RWPE1 (cell line): ENCODE measurements around the gene TCF15.

Experiments used
- CTCF ChIA-PET: fragments of 350-600 bp; sonication (Branson Sonifier 250); formaldehyde crosslinking; extraction: SDS; loops from one replicate; lab custom pipeline; 2021; lab: Yijun Ruan, JAX
- POLR2A ChIA-PET: fragments of 400-600 bp; formaldehyde crosslinking; extraction: SDS; loops from one replicate; lab custom pipeline; 2020; ENCODE audit warnings: antibody characterized with exemption; ENCODE audit not compliant: low non-redundant PET; lab: Yijun Ruan, JAX
- DNase-seq: peaks from one replicate; pipeline ENCODE4 v3.0.0; 2012; ENCODE audit warnings: low spot score
- H3K27ac ChIP-seq: fragments of 450-650 bp; 2 replicates; pipeline ENCODE4 v1.5.1; 2017
- CTCF ChIP-seq: fragments of 450-650 bp; conservative IDR thresholded peaks from 2 replicates; pipeline ENCODE4 v1.5.1; 2017; ENCODE audit warnings: low read depth, mild to moderate bottlenecking

The TCF15 gene

DNA sequence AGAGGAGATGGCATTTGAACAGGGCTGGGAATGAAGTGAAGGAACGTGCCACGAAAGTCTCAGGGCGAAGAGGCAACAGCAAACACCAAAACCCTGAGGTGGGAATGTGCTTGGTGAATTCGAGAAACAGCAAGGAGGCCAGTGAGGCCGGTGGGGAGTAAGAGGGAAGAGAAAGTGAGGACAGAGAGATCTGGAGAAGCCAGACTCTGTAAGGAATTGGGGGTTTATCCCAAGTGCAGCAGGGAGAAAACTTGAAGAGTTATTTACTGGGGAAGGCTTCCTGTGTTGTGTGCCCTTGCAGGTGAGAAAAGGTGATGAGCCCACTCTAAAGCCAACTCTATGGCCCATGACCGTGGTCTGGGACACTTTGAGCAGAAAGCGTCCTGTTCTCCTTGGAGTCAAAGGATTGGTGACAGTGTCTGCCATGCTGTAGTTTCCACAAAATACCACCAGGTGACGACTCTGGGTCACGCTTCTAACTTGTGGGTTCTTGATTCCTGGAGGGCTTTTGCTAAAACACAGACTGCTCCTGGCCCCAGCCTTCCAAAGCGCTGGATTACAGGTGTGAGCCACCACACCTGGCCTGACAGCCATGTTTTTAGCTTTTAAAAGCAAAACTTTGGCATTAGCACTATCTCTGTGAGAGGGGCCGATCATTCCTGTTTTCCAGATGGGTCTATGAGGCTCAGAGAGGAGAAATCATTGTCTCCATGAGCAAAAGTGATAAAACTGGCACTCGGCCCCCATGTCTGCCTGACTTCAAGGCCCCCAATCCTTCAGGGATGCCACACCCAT, 48.5 kb downstream of the TCF15 start:
- TF ChIP-seq CTCF: peak; percentile 98
- POLR2A ChIA-PET: no interaction called here
- DNase-seq: peak; percentile 74
- no peak overlapping the region for H3K27ac ChIP-seq
- CTCF ChIA-PET: interaction anchor here (0.5 to 2.8 kb wide), 13 partner anchors 11 to 207 kb away, joined by 3 to 35 read pairs (median 4); partner anchors contain the start of gene SLC52A3

GRCh38 chr20:560680-561079, 49.4 kb downstream of the TCF15 start:
- no peak for DNase-seq
- TF ChIP-seq CTCF: no peak
- ChIA-PET CTCF (interaction anchor here (0.6 to 2.8 kb wide), 6 partner anchors 85 to 208 kb away, joined by 3 to 35 read pairs (median 4); partner anchors contain the start of gene SLC52A3), POLR2A (no interaction called here)
- no peak overlapping the region for H3K27ac ChIP-seq

GRCh38 chr20:558117-558516, 52.0 kb downstream of the TCF15 start:
- CTCF ChIA-PET: interaction anchor here (0.8 to 1.7 kb wide), 2 partner anchors 83 to 87 kb away, joined by 3 to 5 read pairs; no protein-coding TSS in a partner anchor
- POLR2A ChIA-PET: no interaction called here
- H3K27ac ChIP-seq: no peak overlapping the region
- no peak for TF ChIP-seq CTCF
- no peak for DNase-seq

DNA sequence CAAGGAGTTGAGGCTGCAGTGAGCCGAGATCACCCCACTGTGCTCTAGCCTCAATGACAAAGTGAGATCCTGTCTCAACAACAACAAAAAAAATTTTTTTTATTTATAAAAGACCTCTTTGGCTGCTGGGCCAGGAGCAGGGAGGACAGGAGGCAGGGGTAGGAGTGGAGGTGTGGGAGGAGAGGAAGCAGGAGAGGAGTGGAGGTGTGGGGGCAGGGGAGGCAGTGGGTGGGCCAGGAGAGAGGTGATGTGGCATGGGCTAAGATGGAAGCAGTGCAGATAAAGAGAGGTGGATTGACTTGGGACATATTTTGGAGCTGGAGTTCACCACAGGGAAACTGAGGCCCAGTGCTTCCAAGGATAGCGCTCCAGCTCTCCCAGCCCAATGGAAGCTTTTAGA, 53.1 kb downstream of the TCF15 start:
- no peak for DNase-seq
- H3K27ac ChIP-seq: no peak overlapping the region
- CTCF ChIA-PET: interaction anchor here (0.6 to 1.7 kb wide), 2 partner anchors 89 to 563 kb away, joined by 3 to 5 read pairs; no protein-coding TSS in a partner anchor
- no peak for TF ChIP-seq CTCF
- POLR2A ChIA-PET: no interaction called here

- ChIA-PET CTCF (no interaction called here), POLR2A (no interaction called here)
- no peak for DNase-seq
- H3K27ac ChIP-seq: no peak overlapping the region
- no peak for TF ChIP-seq CTCF
Measured at GRCh38 chr20:555976-556385, 54.1 kb downstream of the TCF15 start.
